Fibroblast of villous mesenchyme (primary cell): Measurements from ENCODE around the gene VRK1. TPM values are rescaled to one million over a fixed set of nuclear protein-coding genes. Genes with fewer than 3 reads are reported as not detected.

Experiments used
- DNase-seq: peaks from one replicate; pipeline ENCODE4 v3.0.0-alpha.2; 2010; ENCODE audit warnings: low read depth
- H3K4me3 ChIP-seq: 2 replicates; pipeline ENCODE4 v1.5.1; 2011; ENCODE audit warnings: low read depth, mild to moderate bottlenecking, low read length
- total RNA-seq: library from RNA; depleted of rRNA; stranded (reverse); fragments of >200 nt; gene quantifications from 2 replicates; pipeline ENCODE4 v1.2.3, GENCODE V29; 2012
- TF ChIP-seq, protein P1 (sequence below): IDR thresholded peaks from 2 replicates; pipeline ENCODE4 v1.5.1; 2012; ENCODE audit warnings: low read depth, mild to moderate bottlenecking, low read length; ENCODE audit not compliant: insufficient read depth

Gene VRK1
- total RNA-seq, 1 donor = 47.1 TPM

DNA sequence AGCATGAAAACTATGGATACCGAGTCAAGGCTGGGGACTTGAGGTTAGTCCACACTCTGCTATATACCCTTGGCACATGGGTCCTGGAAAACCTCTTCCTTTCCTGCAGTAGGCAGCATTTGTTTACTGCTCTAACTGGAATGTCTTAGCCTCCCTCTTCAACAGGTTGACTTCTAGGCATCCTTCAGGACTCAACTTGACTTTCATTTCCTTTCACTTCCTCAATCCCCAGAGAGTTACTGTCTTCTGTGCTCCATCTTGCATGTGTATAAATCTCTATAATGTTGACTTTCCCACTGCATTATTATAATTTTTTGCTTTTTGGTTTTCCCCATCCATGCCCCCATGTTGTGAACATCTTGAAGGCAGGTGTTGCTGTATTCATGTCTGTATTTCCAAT, 107.9 kb downstream of the VRK1 start:
- DNase-seq = no peak
- H3K4me3 ChIP-seq = no peak overlapping the region
- TF ChIP-seq, protein P1, sequence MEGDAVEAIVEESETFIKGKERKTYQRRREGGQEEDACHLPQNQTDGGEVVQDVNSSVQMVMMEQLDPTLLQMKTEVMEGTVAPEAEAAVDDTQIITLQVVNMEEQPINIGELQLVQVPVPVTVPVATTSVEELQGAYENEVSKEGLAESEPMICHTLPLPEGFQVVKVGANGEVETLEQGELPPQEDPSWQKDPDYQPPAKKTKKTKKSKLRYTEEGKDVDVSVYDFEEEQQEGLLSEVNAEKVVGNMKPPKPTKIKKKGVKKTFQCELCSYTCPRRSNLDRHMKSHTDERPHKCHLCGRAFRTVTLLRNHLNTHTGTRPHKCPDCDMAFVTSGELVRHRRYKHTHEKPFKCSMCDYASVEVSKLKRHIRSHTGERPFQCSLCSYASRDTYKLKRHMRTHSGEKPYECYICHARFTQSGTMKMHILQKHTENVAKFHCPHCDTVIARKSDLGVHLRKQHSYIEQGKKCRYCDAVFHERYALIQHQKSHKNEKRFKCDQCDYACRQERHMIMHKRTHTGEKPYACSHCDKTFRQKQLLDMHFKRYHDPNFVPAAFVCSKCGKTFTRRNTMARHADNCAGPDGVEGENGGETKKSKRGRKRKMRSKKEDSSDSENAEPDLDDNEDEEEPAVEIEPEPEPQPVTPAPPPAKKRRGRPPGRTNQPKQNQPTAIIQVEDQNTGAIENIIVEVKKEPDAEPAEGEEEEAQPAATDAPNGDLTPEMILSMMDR = no peak

DNA sequence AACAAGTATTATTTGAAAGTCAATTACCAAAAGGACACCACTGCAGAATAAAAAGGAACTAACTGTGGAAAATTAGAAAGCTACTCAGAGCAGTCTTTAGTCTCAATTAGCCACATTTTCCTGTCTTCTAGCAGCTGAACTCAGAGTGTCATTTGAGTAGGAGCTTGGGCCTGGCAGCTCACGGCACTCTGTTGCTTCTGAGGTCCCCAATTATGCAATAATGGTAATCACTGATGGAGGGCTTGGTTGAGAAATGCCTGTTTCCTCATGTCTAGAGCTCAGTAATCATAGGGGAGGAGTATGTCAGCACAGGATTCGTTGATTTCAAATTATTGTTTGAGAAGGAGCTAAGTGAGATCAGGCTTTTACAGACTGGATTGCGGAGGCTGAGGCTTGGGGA, 108.6 kb downstream of the VRK1 start:
- peak; percentile 5 for DNase-seq
- TF ChIP-seq, protein P1 = no peak
- H3K4me3 ChIP-seq = no peak overlapping the region

DNA sequence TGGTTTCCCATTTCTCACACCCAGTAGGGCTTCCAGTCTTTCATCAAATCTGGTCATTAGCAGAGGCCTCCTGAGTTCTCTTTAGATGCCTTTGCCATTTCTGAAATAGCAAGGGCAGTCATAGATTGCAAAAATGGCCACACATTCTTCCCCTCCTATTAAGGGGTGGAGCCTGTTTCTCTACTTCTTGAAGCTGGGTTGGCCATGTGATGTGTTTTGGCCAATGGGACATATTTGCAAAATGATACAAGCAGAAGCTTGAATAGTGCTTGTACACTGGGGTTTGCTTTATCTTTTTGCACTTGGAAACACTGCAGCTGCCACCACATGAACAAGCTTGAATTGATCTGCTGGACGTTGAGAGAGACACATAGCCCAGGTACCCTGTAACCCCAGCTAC, 109.3 kb downstream of the VRK1 start:
- H3K4me3 ChIP-seq = no peak overlapping the region
- no peak for DNase-seq
- TF ChIP-seq, protein P1 = no peak

DNA sequence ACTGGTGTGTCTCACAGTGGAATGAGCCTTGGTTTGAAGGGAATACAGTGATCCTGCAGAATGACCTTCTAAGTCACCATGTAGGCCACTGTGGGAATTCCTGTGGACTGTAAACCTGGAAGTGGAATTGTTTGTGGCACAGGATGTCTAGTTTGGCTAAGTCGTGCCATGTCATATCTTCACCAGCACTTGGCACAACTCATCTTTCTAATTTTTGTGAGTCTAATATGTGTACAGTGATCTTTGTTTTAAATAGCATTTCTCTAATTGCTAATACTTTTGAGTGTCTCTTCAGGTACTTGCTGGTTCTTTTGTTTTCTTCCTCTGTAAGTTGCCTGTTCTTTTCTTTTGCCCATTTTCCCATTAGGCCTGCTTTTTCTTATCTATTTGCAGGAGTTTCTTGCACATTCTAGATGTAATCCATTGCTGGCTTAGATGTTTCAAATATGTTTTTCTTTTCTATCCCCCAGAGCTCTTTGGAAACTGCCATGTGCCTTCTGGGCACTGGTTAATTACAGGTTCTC, 112.7 kb downstream of the VRK1 start:
- TF ChIP-seq, protein P1 = no peak
- no peak overlapping the region for H3K4me3 ChIP-seq
- no peak for DNase-seq

DNA sequence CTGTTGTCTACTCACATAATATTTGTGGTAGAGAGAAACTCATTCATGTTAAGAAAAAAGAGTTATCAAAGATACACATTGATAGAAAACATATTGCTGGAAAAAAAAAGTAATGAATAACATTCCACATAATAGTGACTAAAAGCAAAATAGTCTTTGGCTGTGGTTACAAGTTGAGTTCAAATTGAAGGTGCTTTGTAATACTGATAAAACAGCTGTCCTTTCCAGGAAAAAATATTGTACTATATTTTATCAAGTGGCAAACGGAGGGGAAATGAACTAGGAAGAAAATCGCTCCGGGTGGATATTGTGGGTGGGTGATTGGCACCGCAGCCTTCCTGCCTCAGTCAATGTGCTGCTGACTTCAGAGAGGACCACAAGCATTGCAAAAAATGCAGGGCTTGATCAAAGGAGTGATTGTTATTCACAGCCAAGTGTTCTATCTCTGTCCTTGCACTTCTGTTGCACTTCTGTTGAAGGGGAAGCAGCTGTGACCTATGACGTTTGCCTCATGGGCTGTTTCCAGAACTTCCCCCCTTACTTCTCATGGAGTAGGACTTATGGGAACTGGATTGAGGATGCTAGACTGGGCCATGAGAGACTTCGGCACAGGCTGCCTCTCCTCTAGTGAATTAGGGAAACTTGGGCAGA, 114.4 kb downstream of the VRK1 start:
- TF ChIP-seq, protein P1 = no peak
- no peak overlapping the region for H3K4me3 ChIP-seq
- DNase-seq = no peak

DNA sequence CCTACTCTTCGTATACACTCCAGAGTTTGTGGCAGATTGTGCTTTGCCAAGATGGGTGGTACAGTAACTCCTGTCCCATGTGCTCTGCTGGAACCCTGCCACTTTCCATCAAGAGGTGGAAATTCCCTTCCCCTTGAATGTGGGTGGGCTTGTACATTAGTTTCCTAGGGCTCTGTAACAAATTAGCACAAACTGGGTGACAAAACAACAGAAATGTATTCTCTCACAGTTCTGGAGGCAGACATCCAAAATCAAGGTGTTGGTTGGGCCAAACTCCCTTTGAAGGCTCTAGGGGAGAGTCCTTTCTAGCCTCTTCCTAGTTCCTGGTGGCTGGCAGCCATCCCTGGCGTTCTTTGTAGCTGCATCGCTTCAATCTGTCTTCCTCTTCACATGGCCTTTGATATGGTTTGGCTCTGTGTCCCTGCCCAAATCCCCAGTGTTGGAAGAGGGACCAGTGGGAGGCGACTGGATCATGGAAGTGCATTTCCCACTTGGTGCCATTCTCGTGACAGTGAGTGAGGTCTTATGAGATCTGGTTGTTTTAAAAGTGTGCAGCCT, 117.5 kb downstream of the VRK1 start:
- TF ChIP-seq, protein P1 = no peak
- no peak overlapping the region for H3K4me3 ChIP-seq
- DNase-seq = no peak
